Measurements from ENCODE around the gene PPFIA1. TPM values are rescaled to one million over a fixed set of nuclear protein-coding genes. Genes with fewer than 3 reads are reported as not detected.
"Not testable (repeated sequence)": the region's sequence is repeated elsewhere in the genome, so short reads cannot be mapped to it uniquely, and the experiment has no call there.

The PPFIA1 gene
- total RNA-seq, 1 donor from 2014 or later: 54.1 TPM

DNA sequence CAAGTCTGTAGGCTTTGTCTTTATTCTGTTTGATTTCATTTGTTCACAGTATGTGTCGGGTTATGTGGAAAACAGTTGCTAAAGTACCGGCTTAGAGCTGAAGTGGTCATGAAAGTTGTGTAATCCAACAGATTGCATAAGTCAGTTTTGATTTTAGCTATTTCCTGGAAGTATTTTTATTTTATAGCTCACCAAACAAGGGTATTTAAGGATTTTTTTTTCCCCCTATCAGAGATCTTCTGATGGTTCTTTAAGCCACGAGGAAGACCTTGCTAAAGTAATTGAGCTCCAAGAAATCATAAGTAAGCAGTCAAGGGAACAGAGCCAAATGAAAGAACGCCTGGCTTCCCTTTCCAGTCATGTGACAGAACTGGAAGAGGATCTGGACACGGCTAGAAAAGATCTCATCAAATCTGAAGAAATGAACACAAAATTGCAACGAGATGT lies 55.9 kb downstream of the PPFIA1 start:
- no peak for DNase-seq (ENCODE audit: low read depth, low spot score)
- Mint-ChIP-seq H3K36me3 (ENCODE audit: low read depth) (peaks cover 24% of the 10 kb centered on the region), H3K27me3 (ENCODE audit: low read depth) (no peaks in the 10 kb centered on the region), H3K4me3 (no peak overlapping the region), H3K4me1 (peaks cover 29% of the 10 kb centered on the region), H3K9me3 (no peaks in the 10 kb centered on the region), H3K27ac (ENCODE audit: unreplicated experiment) (no peak overlapping the region)
- TF ChIP-seq, protein P1, sequence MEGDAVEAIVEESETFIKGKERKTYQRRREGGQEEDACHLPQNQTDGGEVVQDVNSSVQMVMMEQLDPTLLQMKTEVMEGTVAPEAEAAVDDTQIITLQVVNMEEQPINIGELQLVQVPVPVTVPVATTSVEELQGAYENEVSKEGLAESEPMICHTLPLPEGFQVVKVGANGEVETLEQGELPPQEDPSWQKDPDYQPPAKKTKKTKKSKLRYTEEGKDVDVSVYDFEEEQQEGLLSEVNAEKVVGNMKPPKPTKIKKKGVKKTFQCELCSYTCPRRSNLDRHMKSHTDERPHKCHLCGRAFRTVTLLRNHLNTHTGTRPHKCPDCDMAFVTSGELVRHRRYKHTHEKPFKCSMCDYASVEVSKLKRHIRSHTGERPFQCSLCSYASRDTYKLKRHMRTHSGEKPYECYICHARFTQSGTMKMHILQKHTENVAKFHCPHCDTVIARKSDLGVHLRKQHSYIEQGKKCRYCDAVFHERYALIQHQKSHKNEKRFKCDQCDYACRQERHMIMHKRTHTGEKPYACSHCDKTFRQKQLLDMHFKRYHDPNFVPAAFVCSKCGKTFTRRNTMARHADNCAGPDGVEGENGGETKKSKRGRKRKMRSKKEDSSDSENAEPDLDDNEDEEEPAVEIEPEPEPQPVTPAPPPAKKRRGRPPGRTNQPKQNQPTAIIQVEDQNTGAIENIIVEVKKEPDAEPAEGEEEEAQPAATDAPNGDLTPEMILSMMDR (conservative IDR thresholded peaks at IDR 0.05): no peak

DNA sequence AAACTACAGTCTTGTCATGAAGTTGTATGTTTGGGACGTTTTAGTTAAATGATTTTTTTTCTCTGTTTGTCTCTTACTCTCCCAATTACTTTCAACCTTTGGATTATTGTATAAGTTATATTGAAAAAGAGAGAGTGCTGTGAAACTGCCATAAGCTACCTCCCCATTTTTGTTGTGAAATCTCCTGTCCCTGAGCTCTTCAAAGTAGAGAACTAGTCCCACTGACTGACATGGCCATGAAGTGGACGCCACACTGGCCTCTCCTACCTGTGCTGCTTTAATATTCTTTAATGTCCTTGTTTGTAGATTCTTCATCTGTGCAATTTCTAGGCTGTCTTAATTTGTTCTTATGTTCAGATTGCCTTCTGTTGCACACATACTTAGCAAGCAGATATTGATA lies 56.3 kb downstream of the PPFIA1 start:
- Mint-ChIP-seq H3K36me3 (ENCODE audit: low read depth) (peaks cover 22% of the 10 kb centered on the region), H3K4me3 (no peak overlapping the region), H3K27me3 (ENCODE audit: low read depth) (no peaks in the 10 kb centered on the region), H3K27ac (ENCODE audit: unreplicated experiment) (no peak overlapping the region), H3K9me3 (no peaks in the 10 kb centered on the region), H3K4me1 (peaks cover 27% of the 10 kb centered on the region)
- TF ChIP-seq, protein P1 (conservative IDR thresholded peaks at IDR 0.05): no peak
- no peak for DNase-seq (ENCODE audit: low read depth, low spot score)

DNA sequence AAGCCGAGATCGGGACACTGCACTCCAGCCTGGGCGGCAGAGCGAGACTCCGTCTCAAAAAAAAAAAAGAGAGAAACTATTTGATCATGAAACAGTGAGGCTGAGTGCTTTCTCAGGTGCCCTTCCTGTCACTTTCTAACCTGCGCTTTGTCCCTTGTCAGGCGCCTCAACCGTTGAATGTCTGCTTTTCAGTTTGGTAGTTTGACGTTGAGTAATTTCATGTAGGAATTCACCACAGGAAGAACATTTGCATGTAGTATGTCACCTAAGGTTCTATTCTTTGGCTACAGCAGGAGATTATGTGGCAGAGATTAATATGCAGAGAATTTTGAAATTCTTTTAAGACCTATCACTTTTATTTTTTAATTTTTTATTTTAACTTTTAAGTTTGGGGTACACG lies 57.2 kb downstream of the PPFIA1 start:
- Mint-ChIP-seq H3K9me3 (no peaks in the 10 kb centered on the region), H3K36me3 (ENCODE audit: low read depth) (peaks cover 22% of the 10 kb centered on the region), H3K27ac (ENCODE audit: unreplicated experiment) (no peak overlapping the region), H3K27me3 (ENCODE audit: low read depth) (no peaks in the 10 kb centered on the region), H3K4me1 (peaks cover 21% of the 10 kb centered on the region), H3K4me3 (no peak overlapping the region)
- TF ChIP-seq, protein P1 (conservative IDR thresholded peaks at IDR 0.05): no peak
- DNase-seq (ENCODE audit: low read depth, low spot score): no peak

DNA sequence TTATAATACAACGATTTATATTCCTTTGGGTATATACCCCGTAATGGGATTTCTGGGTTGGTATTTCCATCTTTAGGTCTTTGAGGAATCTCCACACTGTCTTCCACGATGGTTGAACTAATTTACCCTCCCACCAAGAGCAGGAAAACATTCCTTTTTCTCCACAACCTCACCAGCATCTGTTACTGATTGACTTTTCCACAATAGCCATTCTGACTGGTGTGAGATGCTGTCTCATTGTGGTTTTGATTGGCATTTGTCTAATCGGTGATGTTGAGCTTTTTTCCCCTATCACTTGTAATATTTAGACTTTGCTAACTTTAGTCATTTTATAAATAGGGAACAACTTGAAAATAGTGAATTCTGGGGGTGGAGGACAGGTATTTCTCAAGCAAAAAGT lies 58.1 kb downstream of the PPFIA1 start:
- peaks cover 13% of the 10 kb centered on the region for H3K4me1 Mint-ChIP-seq
- H3K27me3 Mint-ChIP-seq (ENCODE audit: low read depth): no peaks in the 10 kb centered on the region
- DNase-seq (ENCODE audit: low read depth, low spot score): no peak
- H3K36me3 Mint-ChIP-seq (ENCODE audit: low read depth): peaks cover 25% of the 10 kb centered on the region
- H3K27ac Mint-ChIP-seq (ENCODE audit: unreplicated experiment): no peak overlapping the region
- H3K4me3 Mint-ChIP-seq: no peak overlapping the region
- no peaks in the 10 kb centered on the region for H3K9me3 Mint-ChIP-seq
- TF ChIP-seq, protein P1 (conservative IDR thresholded peaks at IDR 0.05): no peak

DNA sequence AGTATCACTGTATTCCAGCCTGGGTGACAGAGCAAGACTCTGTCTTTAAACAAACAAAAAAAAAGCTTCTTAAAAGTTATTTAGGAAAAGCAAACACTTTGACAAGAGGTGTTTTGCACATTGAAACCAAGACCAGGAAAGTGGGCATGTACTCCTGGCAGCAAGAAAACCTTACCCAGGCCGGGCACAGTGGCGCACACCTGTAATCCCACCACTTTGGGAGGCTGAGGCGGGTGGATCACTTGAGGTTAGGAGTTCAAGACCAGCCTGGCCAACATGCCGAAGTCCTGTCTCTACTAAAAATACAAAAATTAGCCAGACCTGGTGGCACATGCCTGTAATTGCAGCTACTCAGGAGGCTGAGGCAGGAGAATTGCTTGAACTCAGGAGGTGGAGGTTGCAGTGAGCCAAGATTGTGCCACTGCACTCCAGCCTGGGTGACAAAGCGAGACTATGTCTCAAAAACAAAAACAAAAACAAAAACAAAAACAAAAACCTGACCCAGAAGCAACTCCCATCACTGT lies 60.9 kb downstream of the PPFIA1 start:
- not testable (repeated sequence) for H3K9me3 Mint-ChIP-seq; H3K27ac Mint-ChIP-seq (ENCODE audit: unreplicated experiment); DNase-seq (ENCODE audit: low read depth, low spot score); H3K27me3 Mint-ChIP-seq (ENCODE audit: low read depth); H3K4me3 Mint-ChIP-seq; H3K4me1 Mint-ChIP-seq
- peaks cover 32% of the 10 kb centered on the region for H3K36me3 Mint-ChIP-seq (ENCODE audit: low read depth)
- TF ChIP-seq, protein P1 (conservative IDR thresholded peaks at IDR 0.05): peak; percentile 36
